CD4-positive, alpha-beta T cell treated with Interleukin-10 for 1 hour (primary cell): ENCODE measurements around the gene DPF1.

ENCODE experiments used
- DNase-seq: peaks from one replicate; pipeline ENCODE4 v3.0.0-alpha.2; 2020

The DPF1 gene

DNA sequence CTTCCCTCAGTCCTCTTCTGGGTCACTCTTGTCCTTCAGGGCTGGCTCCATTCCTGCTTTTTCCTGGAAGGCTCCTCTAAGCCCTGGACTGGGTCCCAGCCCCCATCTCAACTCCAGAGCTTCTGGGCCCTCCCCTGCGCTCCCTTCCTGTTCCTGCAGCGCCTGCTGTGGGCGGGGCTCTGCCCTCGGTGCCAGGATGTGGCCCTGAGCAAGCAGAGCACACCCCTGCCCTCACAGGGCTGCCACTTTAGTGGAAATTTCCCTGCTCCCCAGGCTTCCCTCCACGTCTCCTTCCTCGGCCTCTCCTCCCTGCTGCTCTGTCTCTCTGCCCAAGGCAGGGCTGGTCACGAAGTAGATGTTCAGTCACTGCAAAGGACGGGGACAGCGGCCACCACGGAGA is 28.8 kb downstream of the DPF1 start:
- no peak for DNase-seq

DNA sequence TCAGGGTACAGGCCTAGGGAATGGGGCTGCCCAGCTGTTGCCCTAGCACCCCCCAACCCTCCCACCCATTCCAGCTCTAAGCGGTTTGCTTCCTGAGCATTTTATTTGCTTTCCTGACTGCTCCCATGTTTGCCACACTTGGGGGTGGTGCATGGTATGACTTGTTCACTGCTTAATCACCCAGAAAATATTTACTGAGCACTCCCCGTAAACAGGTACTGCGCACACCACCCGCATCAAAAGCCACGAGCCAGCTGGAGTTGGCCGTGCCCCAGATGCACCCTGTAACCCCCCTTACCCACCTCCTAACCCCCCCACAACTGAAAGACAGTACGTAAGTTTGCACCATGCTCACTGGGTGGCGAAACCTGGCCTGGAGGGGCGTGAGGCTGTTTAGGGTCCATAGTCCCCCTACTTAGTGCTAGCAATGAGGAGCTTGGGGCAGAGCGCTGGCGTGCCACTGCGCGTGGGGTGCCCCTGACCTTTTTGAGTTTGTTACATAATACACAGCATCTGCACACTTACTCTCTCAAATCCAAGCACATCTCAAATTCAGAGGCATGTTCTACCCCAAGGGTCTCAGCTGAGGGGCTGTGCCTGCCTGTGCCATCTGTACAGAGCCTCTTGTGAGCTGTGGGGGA is 29.8 kb downstream of the DPF1 start:
- no peak for DNase-seq

DNA sequence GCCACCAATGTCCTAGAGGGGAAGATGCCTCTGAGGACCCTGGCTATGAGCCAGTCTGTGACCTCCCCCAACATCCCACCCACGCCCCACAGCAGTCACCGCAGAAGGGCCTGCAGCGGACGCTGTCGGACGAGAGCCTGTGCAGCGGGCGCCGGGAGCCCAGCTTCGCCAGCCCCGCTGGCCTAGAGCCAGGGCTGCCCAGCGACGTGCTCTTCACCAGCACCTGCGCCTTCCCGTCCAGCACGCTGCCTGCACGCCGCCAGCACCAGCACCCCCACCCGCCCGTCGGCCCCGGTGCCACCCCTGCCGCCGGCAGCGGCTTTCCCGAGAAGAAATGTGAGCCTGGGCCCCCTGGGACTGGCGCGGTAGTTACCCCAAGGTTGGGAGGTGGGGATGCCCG is 30.6 kb downstream of the DPF1 start:
- no peak for DNase-seq

DNA sequence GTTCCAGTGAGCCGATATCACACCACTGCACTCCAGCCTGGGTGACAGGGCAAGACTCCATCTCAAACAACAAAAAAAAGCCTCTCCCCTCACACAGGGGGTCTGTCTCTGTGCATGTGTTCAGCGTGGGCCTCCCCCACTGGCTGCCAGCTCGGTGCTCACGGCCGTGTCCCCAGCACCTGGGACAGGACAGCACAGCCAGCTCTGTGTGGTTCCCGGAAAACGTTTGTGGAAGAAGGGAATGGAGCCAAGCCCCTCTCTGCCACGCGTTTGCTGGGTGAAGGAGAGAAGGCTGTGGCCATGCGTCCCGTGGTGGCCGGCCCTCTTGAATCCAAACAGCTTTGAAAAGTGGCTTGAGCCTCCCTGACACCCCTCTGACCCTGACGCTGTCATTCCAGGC is 32.3 kb downstream of the DPF1 start:
- no peak for DNase-seq

DNA sequence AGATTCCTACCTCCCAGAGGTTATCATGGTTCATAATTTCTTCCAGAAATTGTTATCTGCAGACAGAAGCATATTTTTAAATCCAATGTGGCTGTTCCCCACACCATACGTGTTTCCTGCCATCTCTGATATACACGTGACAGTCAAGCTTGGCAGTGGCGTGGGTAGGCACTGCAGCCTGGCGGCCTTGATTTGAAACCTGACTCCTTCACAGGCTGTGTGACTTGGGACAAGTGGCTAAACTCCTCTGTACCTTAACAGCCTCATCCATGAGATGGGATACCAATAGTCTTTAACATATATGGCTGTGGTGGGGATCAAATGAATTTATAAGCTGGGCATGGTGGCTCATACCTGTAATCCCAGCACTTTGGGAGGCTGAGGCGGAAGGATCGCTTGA is 33.2 kb downstream of the DPF1 start:
- DNase-seq, result no peak

DNA sequence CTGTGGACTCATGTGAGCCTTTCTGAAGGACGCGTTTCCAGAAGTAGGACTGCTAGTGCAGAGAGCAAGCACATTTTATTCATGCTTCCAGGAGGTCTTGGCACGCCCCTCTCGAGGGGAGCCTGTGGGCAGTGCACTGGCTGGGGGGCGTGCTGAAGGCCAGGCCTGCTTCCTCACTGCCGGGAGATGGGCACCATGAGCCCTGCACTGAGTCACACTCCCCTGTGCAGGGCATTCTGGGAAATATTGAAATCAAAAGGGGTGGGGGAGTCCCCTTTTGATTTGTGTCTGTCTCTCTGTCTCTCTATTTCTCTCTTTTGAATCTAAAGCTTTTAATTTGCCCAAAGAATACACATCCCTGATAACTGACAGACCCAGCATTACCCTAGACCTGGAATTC is 34.0 kb downstream of the DPF1 start:
- no peak for DNase-seq

DNA sequence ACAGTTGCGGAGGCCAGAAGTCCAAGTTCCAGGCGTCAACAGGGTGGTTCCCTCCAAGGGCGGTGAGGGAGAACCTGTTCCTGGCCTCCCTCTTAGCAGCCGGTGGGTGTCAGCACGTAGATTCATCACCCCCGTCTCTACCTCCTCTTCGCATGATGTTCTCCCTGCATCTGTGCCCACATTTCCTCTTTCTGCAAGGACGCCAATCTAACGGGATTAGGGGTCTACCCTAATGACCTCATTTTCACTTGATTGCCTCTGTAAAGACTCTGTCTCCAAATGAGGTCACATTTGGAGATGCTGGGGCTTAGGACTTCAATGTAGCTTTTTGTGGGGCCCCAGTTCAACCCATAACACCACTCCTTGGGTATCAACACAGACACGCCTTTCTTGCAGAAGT is 38.5 kb downstream of the DPF1 start:
- no peak for DNase-seq

DNA sequence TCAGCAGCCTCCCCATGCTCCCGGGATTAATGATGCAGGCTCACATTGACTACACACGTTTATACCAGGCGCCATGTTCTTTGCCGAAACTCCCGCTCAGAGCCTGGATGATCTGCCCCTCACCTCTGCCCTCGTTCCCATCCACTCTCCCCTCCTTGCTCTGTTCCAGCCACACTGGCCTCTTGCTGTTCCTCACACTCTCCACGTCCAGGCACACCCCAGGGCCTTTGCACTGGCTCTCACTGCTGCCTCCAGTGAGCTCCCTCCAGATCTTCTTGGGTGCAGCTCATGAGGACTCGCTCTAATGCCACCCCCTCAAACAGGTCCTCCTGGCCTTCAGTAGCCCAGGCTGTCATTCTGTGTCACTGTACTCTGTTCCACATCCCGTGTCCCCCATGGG is 39.2 kb downstream of the DPF1 start:
- no peak for DNase-seq

DNA sequence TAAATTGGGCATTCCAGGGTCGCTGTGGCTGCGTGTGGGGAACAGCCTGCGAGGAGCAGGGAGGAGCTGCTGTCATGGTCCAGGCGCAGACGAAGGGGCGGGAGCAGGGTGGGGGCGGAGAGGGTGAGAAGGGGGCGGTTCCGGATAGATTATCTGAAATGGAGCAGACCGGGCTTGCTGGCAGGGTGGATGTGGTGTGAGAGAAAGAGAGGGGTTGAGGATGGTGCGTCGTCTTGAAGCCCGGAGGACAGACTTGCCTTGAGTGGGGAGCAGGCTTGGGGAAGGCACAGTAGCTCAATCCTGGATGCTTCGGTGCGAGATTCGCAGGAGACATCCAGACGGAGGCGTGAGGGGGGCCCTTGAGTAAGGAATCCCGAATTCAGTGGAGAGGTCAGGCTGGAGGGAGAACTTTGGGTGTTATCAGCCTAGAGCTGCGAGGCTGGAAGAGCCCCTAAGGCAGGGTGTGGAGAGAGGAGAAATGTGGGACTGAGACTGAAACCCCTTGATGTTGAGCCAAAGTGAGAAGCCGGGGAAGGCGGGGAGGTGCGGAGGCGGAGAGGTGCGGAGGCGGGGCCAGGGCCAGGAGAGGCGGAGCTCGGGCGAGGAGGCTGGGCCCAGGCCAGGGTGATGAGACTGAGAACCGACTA is 40.6 kb downstream of the DPF1 start:
- no peak for DNase-seq

DNA sequence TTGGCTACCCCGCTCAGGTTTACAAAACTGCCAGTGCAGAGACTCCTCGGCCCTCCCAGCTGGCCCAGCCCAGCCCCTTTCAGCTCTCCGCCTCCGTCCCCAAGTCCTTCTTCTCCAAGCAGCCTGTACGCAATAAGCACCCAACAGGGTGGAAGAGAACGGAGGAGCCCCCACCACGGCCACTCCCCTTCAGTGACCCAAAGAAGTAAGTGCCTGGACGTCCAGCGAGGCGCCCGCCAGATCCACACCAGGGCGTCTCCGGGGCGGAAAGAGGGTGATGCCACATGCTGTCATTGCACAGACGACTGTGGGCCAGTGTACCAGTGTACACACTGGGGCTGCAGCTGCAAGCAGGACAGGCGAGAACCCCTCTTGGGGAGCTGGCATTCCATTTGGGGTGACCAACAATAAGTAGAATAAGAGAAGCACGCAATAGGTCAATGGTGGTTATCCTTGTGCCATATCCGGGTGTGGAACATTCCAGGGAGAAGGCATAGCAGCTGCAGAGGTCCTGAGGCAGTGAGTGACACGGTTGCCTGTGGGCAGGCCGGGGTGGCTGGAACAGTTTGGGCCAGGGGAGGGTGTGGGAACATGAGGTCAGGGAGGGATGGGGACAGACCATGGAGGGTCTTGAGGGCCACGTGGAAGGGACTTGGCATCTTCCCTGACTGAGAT is 41.3 kb downstream of the DPF1 start:
- no peak for DNase-seq

DNA sequence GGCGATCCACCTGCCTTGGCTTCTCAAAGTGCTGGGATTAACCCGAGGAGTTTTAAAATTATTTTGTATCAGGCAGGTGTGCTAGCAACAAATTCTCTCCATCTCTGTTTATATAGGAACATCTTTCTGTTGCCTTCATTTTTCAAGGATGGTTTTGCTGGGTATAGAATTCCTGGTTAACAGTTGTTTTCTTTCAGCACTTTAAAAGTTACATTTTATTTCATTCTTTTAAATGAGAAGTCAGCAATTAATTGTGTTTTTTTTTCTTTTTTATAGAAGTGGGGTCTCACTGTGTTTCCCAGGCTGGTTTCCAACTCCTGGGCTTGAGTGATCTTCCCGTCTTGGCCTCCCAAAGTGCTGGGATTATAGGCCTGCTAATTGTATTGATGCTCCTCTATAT is 44.0 kb downstream of the DPF1 start:
- DNase-seq, result no peak

DNA sequence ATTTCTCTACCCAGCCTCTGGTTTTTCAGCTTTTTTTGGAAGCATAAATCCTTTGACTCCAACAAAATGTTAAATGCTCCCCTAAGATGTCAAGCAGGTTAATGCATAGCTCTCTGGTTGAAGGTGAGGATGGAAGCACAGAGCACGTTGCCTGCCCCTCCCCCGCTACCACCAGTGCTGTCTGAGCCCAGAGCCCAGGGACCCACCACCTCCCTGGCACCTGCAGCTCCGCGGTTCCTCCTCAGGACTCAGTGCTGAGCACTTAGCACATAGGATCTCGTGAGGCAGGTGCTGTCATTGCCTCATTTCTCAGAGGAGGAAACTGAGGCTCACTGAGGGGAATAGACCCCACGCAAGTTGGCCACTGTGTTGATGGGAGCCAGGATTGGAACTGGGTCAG is 48.6 kb downstream of the DPF1 start:
- no peak for DNase-seq

DNA sequence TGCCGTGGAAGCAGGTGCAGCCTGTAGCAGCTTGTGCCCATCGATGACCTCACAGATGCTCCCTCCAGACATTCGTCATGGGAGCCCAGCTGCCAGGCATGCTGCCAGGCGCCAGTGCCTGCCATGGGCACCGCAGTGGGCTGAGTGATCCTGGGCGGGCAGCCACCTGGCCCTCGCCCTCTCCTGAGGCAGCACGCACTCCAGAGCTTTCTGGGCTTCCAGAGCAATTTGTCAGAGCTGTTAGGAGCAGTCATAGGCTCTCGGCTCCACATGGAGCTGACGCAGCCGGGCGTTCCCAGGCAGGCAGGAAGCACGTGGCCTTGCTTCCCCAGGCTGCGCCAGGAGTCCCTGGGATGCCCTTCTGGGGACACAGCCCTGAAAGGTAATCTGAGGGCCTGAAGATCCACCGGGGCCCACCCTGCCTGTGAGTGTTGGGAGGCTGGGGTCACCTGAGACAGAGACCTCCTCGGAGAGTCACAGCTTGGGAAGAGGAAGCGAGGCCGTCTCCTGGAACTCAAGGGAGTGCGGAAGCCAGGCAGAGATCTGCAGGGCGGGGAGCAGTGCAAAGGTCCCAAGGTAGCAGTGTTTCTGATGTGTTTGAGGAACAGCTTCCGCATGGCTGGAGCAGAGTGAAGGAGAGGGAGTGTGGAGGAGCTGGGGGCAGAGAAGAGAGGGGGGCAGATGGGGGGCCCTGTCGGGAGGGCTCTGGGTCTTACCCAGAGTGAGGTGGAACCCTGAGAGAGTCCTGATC is 50.6 kb downstream of the DPF1 start:
- DNase-seq, result no peak

DNA sequence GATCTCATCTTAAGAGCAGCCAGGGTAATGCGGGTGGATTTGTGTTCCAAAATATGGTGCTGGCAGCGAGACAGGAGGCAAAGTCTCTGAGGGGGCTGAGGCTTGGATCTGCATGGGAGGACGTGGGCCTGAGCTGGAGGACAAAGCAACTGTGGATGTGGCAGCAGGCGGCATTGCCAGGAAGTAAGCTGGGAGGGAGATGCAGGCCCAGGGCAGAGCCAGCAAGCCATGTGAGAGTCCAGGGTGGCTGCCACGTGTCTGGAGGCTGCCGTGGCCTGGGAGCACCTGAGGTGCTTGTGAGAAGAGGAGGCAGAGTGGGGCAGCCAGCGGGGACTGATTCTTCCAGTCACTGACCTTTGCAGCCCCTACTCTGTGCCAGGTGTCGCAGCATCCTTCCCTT is 52.0 kb downstream of the DPF1 start:
- DNase-seq, result no peak

DNA sequence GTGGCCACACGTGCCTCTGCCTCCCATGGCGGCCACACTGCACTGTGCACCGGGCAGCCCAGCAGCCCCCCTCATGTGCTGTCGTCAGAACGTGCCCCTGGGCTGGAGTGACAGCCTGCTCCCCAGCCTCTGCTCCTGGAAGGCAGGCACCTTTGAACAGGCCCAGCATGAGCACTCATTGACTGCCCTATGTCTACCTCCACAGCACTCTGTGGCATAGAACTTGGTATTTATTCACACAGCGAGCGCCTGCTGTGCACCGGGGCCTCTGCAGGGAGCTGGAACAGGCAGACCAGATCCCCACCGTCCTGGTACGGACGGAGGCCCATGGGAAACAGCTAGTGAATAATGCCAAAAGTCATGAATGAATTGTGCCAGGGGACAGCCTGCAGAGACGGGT is 53.7 kb downstream of the DPF1 start:
- DNase-seq, result no peak

DNA sequence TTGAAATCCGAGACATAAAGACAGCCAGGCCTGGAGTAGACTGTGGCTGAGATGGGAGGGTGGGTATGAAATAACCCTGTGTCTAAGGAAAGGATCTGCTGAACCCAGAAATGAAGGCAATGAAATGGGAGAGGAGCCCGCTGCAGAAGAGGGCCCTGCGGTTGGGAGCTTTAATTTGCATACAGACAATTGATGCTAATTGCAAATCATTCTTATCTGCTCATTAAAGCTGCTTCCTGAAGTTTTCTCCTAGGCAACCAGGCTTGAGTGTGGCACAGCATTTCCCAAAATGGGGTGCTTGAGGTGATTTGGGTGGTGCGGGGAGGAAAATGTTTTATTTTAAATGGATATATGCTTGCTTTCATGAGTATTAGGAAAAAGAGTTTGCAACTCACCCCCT is 55.4 kb downstream of the DPF1 start:
- no peak for DNase-seq

DNA sequence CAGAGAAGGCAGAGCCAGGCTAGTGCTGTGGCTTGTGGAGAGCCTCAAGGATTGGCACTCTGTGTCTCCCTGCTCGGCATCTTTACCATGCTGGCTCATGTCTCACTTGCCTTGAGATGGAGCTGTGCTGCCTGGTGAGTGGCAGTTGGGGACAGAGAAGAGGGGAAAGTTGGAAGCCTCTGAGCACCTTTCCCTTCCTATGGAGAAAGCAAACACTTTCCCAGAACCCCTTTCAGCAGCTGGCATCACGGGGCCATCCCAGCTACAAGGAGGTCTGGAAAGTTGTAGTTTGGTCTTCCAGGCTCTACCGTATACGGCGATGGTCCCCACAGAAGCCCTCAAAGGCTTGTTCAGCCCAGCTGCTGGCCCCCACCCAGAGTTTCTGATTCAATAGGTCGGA is 58.7 kb downstream of the DPF1 start:
- no peak for DNase-seq

DNA sequence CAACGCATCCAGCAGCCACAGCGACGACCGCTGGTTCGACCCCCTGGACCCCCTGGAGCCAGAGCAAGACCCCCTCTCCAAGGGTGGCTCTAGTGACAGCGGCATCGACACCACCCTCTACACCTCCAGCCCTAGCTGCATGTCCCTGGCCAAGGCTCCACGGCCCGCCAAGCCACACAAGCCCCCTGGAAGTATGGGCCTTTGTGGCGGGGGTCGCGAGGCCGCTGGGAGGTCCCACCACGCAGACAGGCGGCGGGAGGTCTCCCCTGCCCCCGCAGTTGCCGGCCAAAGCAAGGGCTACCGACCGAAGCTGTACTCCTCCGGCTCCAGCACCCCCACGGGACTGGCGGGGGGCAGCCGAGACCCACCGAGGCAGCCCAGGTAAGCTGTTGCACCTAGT is 59.5 kb downstream of the DPF1 start:
- no peak for DNase-seq

DNA sequence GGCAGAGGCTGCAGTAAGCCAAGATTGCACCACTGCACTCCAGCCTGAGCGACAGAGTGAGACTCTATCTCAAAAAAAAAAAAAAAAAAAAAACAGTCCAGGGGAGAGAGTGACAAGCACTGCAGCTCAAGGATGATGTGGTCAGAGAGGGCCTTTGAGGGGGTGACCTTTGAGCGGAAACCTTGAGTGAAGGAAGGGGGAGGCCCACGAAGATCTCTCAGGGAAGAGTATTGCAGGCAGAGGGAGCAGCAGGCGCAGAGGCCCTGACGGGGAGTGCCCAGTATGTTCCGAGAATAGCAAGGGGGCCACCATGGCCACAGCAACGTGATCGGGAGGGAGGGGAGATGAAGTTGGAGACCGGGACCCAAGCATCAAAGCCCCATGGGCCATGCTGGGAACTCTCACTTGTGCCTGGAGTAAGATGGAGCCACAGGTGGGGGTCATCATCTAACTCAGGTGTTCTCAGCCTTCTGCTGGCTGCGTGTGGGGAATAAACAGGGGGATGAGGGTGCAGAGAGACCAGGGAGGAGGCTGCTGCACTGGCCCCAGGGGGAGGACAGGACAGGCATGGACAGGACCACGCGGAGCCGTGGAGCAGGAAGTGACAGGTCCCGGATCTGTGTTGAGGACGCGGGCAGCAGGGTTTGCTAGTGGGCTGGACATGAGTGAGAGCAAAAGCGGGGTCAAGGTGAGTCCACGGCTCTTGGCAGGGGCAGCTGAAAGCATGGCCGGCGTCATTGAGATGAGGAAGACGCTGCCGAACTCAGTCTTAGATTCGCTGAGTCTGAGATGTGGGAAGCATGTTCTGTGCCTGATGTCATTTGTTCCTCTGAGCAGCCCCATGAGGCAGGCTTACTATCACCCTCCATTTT is 60.4 kb downstream of the DPF1 start:
- no peak for DNase-seq

DNA sequence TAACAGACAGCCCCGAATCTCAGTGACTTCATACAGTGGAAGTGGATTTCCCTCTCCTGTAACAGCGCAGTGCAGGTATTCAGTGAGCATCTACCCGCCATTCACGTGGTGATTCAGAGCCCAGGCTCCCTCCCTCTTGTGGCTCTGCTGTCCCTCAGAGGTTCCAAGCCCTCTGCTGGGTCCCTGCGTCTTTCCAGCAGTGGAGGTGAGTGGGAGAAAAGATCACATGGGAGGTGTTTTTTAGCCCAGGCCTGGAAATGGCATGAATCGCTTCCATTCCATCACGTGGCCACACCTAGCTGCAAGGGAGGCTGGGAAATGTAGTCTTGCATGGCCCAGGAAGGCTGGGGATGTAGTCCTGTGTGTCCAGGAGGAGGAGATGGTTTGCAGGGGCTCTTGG is 61.4 kb downstream of the DPF1 start:
- DNase-seq, result no peak

DNA sequence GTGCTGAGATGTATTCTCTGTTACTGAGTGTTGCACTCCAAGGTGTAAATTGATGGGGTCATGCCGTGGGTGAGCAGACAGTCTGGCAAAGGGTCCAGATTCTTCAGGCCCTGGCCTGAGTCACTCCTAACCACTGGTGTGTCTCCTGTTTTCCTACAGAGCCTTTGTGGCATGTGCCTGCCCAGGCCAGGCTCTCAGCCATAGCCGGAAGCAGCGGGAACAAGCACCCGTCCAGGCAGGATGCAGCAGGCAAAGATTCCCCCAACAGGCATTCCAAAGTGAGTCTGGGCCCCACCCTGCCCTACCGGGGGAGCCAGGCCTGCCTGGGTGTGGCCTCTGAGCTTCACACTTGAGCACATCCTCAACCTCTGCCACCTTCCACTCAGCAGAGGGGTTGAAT is 61.9 kb downstream of the DPF1 start:
- no peak for DNase-seq
